Fibroblast of skin of abdomen (primary cell): ENCODE measurements around the gene TXNL4A. TPM values are rescaled to one million over a fixed set of nuclear protein-coding genes. Genes with fewer than 3 reads are reported as not detected.
"Not testable (repeated sequence)": the region's sequence is repeated elsewhere in the genome, so short reads cannot be mapped to it uniquely, and the experiment has no call there.

Experiments used
- DNase-seq: peaks from one replicate; pipeline ENCODE4 v3.0.0-alpha.2; 2013
- polyA plus RNA-seq, 2 experiments: library from polyadenylated mRNA; unstranded; fragments of 120-200 nt; gene quantifications; one replicate each; pipeline ENCODE4 v1.2.1, GENCODE V29; 2013; ENCODE audit not compliant: insufficient read length in 2 of 2

Gene TXNL4A, protein sequence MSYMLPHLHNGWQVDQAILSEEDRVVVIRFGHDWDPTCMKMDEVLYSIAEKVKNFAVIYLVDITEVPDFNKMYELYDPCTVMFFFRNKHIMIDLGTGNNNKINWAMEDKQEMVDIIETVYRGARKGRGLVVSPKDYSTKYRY
- 98.7 TPM for polyA plus RNA-seq (2013, experiment 1 of 2; ENCODE audit: insufficient read length)
- 101 TPM for polyA plus RNA-seq (2013, experiment 2 of 2; ENCODE audit: insufficient read length)

DNA sequence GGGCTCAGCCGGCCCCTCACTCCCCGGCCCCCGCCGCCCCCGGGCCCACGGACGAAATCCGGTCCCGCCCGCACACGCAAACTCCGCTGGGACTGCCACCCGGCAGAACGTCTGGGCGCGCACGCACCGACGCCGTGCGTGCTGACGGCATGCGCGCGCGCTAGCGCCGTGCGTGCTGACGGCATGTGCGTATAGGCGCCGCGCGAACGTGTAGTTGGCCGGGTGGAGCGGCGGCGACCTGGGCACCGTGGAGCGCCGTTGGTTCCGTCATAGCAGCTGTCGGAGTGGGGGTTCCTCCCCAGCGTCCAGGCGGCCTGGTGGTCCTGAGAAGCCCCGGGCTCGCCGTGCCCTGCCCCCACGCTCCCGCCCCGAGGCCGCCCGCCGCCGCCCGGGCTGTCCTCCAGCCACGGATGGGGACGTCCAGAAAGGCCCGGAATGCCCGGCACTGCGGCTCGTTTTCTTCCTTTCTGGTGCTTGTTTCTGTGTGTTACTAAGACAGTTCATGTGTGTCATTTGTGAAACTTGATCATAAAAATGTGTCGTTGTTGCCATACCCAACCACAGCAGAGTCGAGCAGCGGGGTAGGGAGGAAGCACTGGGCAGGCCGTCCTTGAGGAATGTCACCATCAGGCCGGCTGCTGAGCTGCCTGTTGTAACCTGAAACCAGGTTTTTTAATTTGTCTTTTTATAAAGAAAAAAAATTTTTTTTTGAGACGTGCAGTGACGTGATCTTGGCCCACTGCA lies at the start of gene TXNL4A:
TXNL4A (minus strand) TSS at position 113 of the 744 bp plus-strand sequence. CDS start 171 bp downstream, outside the sequence.
- DNase-seq: peak; percentile 86

DNA sequence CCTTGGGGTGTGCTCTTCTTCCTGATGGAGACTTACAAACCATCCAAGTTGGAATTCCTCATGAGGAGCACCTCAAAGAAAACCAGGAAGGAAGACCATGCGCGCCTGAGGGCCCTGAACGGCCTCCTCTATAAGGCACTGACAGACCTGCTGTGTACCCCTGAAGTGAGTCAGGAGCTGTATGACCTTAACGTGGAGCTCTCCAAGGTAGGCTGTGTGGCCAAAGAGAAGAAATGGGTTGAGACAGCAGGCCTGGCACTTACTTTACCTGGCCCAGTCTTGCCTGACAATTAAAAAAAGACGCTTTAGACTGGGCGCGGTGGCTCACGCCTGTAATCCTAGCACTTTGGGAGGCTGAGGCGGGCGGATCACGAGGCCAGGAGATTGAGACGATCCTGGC lies 48.9 kb upstream of the TXNL4A start:
- DNase-seq: no peak

DNA sequence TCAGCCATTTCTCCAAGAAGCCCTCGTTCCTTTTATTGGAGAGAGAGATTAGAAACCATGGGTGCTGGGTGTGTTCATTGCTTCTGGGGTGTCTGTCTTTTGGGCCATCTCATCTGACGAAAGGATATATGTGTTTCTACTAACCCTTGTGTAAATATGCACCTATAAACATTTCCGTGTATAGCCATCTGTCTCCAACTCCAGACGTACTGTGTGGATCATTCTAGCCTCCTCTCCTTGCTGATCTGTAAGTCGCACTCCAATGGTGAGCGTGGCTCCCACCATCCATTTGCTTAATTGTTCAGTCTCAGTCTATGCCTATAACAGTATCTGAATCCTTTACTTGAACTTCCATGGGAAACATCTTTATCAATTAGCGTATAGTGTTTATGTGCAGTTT lies 47.6 kb upstream of the TXNL4A start:
- no peak for DNase-seq

DNA sequence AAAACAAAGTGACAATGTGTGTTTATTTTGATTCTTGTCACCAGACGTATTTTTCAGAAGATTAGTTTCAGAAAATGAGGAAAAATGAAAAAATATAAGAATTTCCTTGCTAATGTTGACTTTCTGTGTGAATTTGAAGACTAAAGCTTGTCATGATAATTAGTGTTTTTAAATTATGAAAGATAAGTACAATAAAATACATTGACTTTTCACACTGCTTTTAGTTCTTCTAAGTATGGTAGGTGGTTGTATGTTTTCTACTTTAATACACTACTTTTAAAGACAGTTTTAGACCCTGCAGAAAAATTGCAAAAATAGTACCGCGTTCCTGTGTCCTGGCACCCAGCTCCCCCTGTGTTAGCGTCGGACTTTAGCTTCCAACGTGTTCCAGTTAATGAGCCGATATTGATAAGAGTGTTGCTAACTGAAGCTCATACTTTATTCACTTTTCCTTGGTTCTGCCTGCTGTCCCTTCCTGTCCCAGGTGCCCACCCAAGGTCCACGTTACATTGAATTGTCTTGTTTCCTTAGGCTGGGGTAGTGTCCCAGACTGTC lies 46.6 kb upstream of the TXNL4A start:
- DNase-seq: no peak

DNA sequence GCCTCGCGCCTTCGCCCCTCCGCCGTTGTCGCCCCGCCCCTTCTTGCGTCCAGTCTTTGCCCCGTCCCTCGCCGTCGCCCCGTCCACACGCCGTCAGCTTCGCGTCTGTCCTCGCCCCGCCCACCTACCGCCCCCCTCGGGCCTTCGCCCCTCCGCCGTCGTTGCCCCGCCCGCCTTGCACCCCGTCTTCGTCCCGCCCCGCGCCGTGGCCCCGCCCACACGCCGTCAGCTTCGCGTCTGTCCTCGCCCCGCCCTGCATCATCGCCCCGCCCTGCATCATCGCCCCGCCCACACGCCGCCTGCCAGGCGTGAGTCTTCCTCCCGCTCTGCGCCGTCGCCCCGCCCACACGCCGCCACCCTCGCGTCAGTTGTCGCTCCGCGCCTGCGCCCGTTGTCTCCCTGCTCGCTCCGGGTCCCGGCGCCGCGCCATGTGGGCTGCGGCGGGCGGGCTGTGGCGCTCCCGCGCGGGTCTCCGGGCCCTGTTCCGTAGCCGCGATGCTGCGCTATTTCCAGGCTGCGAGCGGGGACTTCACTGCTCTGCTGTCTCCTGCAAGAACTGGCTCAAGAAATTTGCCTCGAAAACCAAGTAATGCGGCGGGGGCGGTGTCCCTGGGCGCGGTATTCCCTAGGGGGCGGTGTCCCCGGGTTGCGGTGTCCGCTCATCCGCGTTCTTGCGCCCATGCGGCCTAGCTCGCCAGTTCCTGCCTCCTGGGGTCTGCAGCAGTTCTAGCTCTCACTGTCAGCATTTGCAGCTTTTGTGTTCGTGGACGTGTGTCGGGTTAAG lies 45.9 kb upstream of the TXNL4A start, which contains the start of gene RBFA:
RBFA (plus strand) TSS at position 367 of the 784 bp plus-strand sequence; CDS start at position 429, 62 bp downstream.
- DNase-seq: peak; percentile 98

DNA sequence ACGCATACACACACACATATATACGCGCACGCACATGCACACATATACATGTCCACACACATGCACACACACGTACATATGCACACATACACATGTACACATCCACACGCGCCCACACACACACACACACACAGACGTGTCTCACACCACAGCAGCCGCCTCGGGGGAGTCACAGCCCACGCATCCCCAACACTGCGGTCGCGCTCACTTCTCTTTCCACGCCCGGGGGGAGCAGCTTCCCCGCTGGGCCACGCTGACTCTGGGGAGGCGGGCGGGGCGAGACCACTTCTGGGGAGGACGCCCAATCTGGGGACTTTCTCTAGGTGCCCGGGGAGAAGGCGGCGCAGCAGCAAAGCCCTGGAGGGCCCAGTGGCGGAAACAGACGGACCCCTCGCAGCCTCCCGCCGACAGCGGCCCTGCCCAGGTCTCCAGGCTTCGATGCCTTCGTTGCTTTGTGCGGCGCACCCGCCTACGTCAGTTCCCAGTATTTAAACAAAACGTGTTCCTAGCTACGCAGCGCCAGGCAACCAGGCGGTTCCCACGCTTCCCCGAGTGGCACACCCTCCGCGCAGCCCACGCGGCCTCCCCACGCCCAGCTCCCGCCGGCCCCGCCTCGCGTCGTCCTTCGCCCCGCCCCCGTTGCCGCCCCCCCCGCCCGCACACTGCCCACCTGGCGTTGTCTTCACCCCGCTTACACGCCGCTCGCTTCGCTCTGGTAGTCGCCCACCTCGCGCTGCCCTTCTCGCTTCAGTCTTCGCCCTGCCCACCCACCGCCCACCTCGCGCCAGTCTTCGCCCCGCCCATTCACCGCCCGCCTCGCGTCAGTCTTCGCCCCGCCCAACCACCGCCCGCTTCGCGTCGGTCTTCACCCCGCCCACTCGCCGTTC lies 45.1 kb upstream of the TXNL4A start:
- no peak for DNase-seq

DNA sequence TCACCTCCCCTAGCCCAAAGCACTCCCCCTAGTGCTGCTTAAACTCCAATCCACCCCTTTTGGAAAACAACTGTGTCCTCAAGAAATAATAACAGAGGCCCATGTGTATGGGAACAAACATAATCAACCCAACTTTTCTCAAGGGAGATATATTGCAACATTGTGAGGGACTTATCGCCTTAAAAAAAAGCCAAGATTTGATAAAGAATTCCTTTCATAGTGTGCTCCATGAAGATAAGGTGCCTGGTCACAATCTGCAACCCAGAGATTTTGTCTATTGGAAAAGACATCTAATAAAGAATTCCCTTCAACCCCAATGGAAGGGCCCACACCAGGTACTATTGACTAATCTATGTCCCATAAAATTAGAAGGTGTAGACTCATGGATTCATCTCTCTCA lies 41.3 kb upstream of the TXNL4A start:
- DNase-seq: no peak

GRCh38 chr18:80027719-80028118 lies 39.4 kb upstream of the TXNL4A start:
- peak; percentile 61 for DNase-seq

DNA sequence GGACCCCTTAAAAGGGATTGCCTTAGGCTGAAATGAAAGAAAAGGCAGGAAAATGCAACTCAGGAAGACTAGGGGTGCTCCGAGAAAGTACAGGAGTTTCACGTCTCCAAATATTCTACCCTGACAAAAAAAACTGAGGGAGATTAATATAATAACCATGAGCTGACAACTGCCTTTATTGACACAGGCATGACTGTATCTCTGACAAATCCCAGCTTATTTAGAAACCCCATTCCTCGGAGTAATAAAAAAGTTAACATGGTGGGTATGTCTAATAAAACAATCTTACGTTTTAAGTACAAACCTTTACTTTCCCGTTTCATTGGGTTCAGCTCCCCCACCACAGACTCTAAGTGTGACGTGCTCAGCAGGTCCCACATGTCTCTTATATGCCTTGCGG lies 38.0 kb upstream of the TXNL4A start:
- no peak for DNase-seq

DNA sequence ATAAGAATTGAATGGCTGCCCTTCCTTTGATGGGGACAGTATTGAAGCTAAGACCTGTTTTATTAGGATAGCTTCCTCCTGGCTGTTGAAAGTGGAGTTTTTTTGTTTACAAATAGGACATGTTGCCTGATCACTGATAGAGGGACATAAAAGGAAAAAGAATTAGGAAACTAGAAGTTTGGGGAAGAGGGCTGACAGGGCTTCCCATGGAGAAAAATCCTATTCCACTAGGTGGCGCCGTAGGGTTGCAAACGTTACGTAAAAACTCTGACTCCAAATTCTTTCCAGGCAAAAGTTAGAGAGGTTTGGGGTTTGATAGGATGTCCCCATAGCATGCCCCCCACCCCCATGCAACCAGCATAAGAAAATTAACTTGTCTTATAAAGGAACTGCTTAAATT lies 34.8 kb upstream of the TXNL4A start:
- DNase-seq: no peak

- peak; percentile 14 for DNase-seq
Measured at GRCh38 chr18:80022613-80023012, 34.2 kb upstream of the TXNL4A start.

- no peak for DNase-seq
Measured at GRCh38 chr18:80012714-80013113, 24.4 kb upstream of the TXNL4A start.

GRCh38 chr18:80011496-80012137 lies 23.3 kb upstream of the TXNL4A start:
- DNase-seq: not testable (repeated sequence)

DNA sequence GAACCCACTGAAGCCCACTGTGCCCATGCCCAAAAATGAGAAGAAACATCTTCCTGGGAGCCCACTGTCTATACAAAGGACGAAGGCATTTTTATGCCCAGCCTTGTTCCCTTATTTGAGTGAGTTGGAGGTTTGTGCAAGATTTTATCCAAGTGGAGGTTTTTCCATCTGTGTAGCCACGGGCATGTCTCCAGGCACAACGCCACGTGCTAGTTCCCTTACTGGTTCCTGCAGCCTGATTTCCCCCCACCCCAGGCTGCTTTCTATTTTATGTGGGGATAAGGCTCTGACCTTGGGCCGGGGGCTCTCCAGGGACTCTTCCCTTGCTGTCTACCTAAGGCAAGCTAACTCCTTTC lies 22.2 kb upstream of the TXNL4A start:
- no peak for DNase-seq

GRCh38 chr18:80009661-80010550 lies 21.5 kb upstream of the TXNL4A start:
- peak; percentile 90 for DNase-seq

GRCh38 chr18:80006724-80007123 lies 18.4 kb upstream of the TXNL4A start:
- no peak for DNase-seq

GRCh38 chr18:80004600-80005342 lies 16.4 kb upstream of the TXNL4A start:
- DNase-seq: no peak

DNA sequence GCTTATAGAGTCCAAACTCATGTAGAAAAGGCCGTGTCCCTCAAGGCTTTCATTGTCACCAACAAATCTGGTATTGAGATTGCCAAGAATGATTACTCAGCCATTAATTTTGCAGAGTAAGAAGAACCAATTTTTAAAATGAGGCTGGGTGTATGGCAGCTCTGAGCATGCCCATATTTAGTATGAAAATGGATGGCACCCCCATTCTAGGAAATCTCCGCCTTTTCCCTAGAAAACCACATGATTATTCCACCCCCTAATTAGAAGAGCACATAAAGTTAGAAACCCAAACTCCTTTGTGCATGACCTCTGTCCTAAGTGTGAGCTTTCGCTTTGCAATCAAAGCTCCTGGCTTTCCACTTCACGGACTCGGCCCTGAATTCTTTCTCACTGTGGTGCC lies 14.1 kb upstream of the TXNL4A start:
- DNase-seq: no peak

- no peak for DNase-seq
Measured at GRCh38 chr18:80000877-80001276, 12.5 kb upstream of the TXNL4A start.

- DNase-seq: not testable (repeated sequence)
Measured at GRCh38 chr18:79999701-80000100, 11.3 kb upstream of the TXNL4A start.
